Spleen (tissue), 11 donors: Measurements from ENCODE around the gene MCF2L. TPM values are rescaled to one million over a fixed set of nuclear protein-coding genes. Genes with fewer than 3 reads are reported as not detected.

Experiments used
- DNase-seq: peaks from one replicate; pipeline ENCODE4 v3.0.0-alpha.2; 2020
- H3K27ac ChIP-seq, 8 donors: fragments of 200-600 bp; sonication (generic) in 7 of 8; 1 replicate in 4 of 8; 2 replicates in 4 of 8; pipeline versions ENCODE4 v1.5.0 to v1.8.0; 2016 to 2021; ENCODE audit warnings: inconsistent platforms in 4 of 8, mild to moderate bottlenecking in 4 of 8, moderate library complexity in 1 of 8
- H3K27me3 ChIP-seq, 7 donors: fragments of 200-600 bp; sonication (generic) in 6 of 7; replicated peaks in 1 of 7; 1 replicate in 4 of 7; 2 replicates in 3 of 7; pipeline versions ENCODE4 v1.5.0 to v1.8.0; 2016 to 2021; ENCODE audit warnings: inconsistent platforms in 3 of 7, mild to moderate bottlenecking in 1 of 7
- H3K36me3 ChIP-seq, 6 donors: fragments of 200-600 bp; sonication (generic) in 5 of 6; 1 replicate in 4 of 6; 2 replicates in 2 of 6; pipeline versions ENCODE4 v1.5.0 to v1.8.0; 2016 to 2021; ENCODE audit warnings: inconsistent platforms in 2 of 6
- H3K4me1 ChIP-seq, 6 donors: fragments of 200-600 bp; sonication (generic) in 5 of 6; 1 replicate in 3 of 6; 2 replicates in 3 of 6; pipeline versions ENCODE4 v1.5.0 to v1.8.0; 2016 to 2021; ENCODE audit warnings: inconsistent platforms in 3 of 6
- H3K4me3 ChIP-seq, 8 donors: fragments of 200-600 bp; sonication (generic) in 7 of 8; 1 replicate in 4 of 8; 2 replicates in 4 of 8; pipeline versions ENCODE4 v1.5.0 to v1.8.0; 2016 to 2021; ENCODE audit warnings: inconsistent platforms in 4 of 8, mild to moderate bottlenecking in 4 of 8, moderate library complexity in 2 of 8
- H3K9me3 ChIP-seq, 8 donors: fragments of 200-600 bp; sonication (generic) in 7 of 8; 1 replicate in 4 of 8; 2 replicates in 4 of 8; pipeline versions ENCODE4 v1.5.0 to v1.8.0; 2016 to 2021; ENCODE audit warnings: inconsistent platforms in 4 of 8
- CTCF ChIP-seq, 11 experiments: fragments of 200-600 bp in 7 of 11; fragments of 450-650 bp in 4 of 11; sonication (generic) in 4 of 11; IDR thresholded peaks in 8 of 11; conservative IDR thresholded peaks in 3 of 11; 1 replicate in 7 of 11; 2 replicates in 4 of 11; pipeline versions ENCODE4 v1.4.0 to v1.8.0; 2016 to 2021; ENCODE audit warnings: antibody characterized with exemption in 11 of 11, inconsistent platforms in 4 of 11, mild to moderate bottlenecking in 1 of 11
- POLR2A ChIP-seq, 3 donors: fragments of 450-650 bp; IDR thresholded peaks; one replicate each; pipeline ENCODE4 v1.5.1; 2017; ENCODE audit warnings: antibody characterized with exemption in 3 of 3, mild to moderate bottlenecking in 1 of 3
- POLR2AphosphoS5 ChIP-seq, 3 donors: sonication (generic); formaldehyde crosslinking; IDR thresholded peaks; one replicate each; pipeline ENCODE4 v1.5.1; 2017; ENCODE audit warnings: antibody characterized with exemption in 3 of 3
- WGBS, 5 donors: extraction: QIAGEN DNeasy Blood & Tissue Kit in 3 of 5; methylation state at CpG; one replicate each; pipeline versions ENCODE4 v1.1.5 to v1.1.7; 2013 to 2018; 5-methylcytosine and 5-hydroxymethylcytosine counted together
- intact Hi-C: fragments of 100-400 bp; cut with DNase I; formaldehyde crosslinking; loops from one replicate; pipeline ENCODE4 v1.15.0; 2023; ENCODE audit warnings: low total_unique reads
- polyA plus RNA-seq, 3 donors: library from polyadenylated mRNA; stranded (reverse); fragments of 200-250 nt; gene quantifications; one replicate each; pipeline ENCODE4 v1.2.1, GENCODE V29; 2013
- total RNA-seq, 7 donors: library from RNA; depleted of rRNA in 3 of 7; stranded (reverse); fragments of >200 nt in 3 of 7; fragmentation: NEBNext Ultra II Directional in 4 of 7; extraction: Animal tissue kit (Norgen Biotek cat#: 25700) in 4 of 7; gene quantifications; one replicate each; pipeline versions ENCODE4 v1.1.0 to v1.2.1, GENCODE V29; 2016 to 2021
- donor health status: healthy with polysubstance abuse.
- donor health status: DM: no; HTN: no; CAD: no; lungs with moderate emphysema.
- donor health status: DM: no; HTN: no; CAD: no.
- donor health status: Bipolar disorder and iron deficiency.
- donor health status: healthy.
- donor health status: DM: no; HTN: no; CAD: no.
- donor health status: DM: yes; HTN: yes; CAD: no.

The MCF2L gene
- total and polyA plus RNA-seq, 10 donors: 4.3 to 21.4 (median 13.0) TPM

DNA sequence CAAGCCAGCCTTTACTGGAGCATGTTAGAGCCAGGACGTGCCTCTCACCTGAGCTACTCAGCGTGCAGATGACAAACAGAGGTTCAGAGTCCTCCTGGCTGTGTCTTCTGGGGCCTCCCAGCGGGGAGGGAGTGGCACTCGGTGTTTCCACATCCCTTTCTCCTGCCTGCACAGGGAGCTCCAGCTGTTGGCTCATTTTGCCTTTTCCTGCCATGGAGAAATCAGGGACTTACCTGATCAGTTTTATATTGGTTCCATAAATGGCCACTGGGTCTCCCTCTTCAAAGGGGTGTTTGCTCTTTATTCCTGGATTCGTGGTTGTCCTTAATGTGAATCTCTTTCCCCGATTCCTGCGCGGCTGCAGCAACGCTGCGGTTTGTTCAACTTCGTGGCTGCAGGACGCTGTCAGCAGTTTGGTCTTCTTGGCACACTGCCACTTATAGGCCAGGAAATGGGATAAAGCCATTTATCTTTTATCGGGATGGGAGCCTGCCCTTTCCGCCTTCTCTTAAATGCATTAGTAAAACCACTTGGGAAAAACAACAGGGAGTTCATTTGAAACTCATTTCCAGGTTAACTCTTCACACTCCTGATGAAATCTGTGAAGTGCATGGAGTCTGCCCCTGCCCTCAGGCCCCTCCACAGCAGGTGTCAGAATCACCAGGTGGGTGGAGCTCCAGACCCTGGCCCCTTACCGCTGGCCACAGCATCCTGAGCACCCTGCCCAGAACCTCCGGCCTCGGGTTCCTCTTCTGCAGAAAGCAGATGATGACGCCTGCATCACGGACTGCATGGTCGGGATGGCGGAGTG lies 39.8 kb upstream of the MCF2L start:
- Histone ChIP-seq H3K4me1 (peaks cover 6 to 23% (median 14%) of the 10 kb centered on the region in 6 donors), H3K4me3 (peak overlapping the region in 2 of 8 donors; percentile 2 to 9), H3K27ac (no peak overlapping the region), H3K27me3 (peaks cover 0 to 54% (median 14%) of the 10 kb centered on the region in 7 donors), H3K9me3 (peaks cover 0 to 6% (median 0%) of the 10 kb centered on the region in 8 donors), H3K36me3 (no peaks in the 10 kb centered on the region)
- 2 to 10% (median 4%) methylated on average over 19 to 21 of the region's 21 CpGs for WGBS, 5 donors
- no peak for TF ChIP-seq CTCF (IDR thresholded peaks at IDR 0.05 in 8 of 11, conservative IDR thresholded peaks at IDR 0.05 in 3 of 11)
- peak in 2 of 3 donors; percentile 6 to 17 for TF ChIP-seq POLR2AphosphoS5 (IDR thresholded peaks at IDR 0.05)
- intact Hi-C loops: no loop called here
- no peak for DNase-seq

- 11 to 18% (median 13%) methylated on average over 8 of the region's 8 CpGs for WGBS, 5 donors
- peaks cover 0 to 58% (median 14%) of the 10 kb centered on the region in 7 donors for H3K27me3 ChIP-seq
- DNase-seq: no peak
- TF ChIP-seq CTCF (IDR thresholded peaks at IDR 0.05 in 8 of 11, conservative IDR thresholded peaks at IDR 0.05 in 3 of 11) (no peak), POLR2A (IDR thresholded peaks at IDR 0.05) (no peak), POLR2AphosphoS5 (IDR thresholded peaks at IDR 0.05) (no peak)
- H3K9me3 ChIP-seq: peaks cover 0 to 6% (median 0%) of the 10 kb centered on the region in 8 donors
- no peaks in the 10 kb centered on the region for H3K36me3 ChIP-seq
- intact Hi-C loops: no loop called here
- H3K4me3 ChIP-seq: peak overlapping the region in 1 of 8 donors; percentile 9
- H3K4me1 ChIP-seq: peaks cover 6 to 23% (median 14%) of the 10 kb centered on the region in 6 donors
- no peak overlapping the region for H3K27ac ChIP-seq
Measured at GRCh38 chr13:112929783-112930055, 39.3 kb upstream of the MCF2L start.

DNA sequence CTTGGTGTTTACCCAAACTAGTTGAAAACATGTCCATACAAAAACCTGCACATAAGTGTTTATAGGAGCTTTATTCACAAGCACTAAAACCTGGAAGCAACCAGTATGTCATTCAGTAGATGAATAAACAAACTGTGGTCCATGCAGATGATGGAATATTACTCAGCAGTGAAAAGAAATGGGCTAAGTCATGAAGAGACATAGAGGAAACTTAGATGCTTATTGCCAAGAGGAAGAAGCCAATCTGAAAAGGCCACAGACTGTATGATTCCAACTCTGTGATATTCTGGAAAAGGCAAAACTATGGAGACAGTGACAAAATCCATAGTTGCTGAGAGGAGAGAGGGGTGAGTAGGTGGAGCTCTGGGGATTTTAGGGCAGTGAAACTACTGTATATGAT lies 38.8 kb upstream of the MCF2L start:
- peaks cover 0 to 60% (median 14%) of the 10 kb centered on the region in 7 donors for H3K27me3 ChIP-seq
- no peak for TF ChIP-seq POLR2AphosphoS5 (IDR thresholded peaks at IDR 0.05)
- no peak for TF ChIP-seq POLR2A (IDR thresholded peaks at IDR 0.05)
- TF ChIP-seq CTCF (IDR thresholded peaks at IDR 0.05 in 8 of 11, conservative IDR thresholded peaks at IDR 0.05 in 3 of 11): no peak
- peaks cover 0 to 6% (median 0%) of the 10 kb centered on the region in 8 donors for H3K9me3 ChIP-seq
- intact Hi-C loops: no loop called here
- H3K4me3 ChIP-seq: no peak overlapping the region
- no peaks in the 10 kb centered on the region for H3K36me3 ChIP-seq
- peaks cover 6 to 23% (median 14%) of the 10 kb centered on the region in 6 donors for H3K4me1 ChIP-seq
- H3K27ac ChIP-seq: no peak overlapping the region
- no peak for DNase-seq

DNA sequence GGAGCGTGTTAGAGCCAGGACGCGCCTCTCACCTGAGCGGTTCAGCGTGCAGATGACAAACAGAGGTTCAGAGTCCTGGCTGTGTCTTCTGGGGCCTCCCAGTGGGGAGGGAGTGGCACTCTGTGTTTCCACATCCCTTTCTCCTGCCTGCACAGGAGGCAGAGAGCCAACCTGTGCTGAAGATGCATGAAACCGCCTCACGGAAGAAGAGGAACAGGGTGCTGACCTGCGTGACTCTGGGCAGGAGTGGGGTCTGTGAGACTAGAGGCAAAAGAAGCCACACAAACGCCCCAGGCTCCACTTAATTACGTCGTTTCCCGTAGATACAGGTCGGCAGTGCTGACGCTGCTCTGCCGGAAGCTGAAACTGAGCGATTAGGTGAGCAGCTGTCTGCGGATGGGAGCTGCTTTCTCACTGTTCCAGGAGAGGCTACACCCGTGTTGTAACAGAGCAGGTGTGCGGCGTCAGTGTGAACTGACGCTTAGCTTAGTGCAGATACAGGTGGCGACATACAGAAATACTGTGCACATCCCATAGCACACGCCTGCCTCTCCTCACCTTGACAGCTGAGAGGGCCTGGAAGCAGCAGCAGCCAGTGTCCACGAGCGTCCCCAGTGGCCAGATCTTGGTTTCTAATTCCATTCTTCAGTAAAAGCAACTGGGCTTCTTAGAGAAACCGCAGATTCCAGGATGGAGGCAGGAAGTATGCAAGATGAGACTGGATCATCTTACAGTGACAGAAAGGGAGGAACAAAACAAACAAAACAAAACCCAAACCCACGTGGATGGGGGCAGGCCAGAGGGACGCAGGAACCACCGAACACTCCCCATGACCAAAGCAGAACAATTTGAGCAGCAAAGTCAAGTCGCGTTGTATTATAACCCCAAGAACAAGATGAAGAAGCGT lies 37.7 kb upstream of the MCF2L start:
- Histone ChIP-seq H3K4me1 (peaks cover 6 to 23% (median 14%) of the 10 kb centered on the region in 6 donors), H3K9me3 (peaks cover 0 to 6% (median 0%) of the 10 kb centered on the region in 8 donors), H3K27me3 (peaks cover 0 to 67% (median 14%) of the 10 kb centered on the region in 7 donors), H3K4me3 (no peak overlapping the region), H3K36me3 (no peaks in the 10 kb centered on the region), H3K27ac (no peak overlapping the region)
- 72 to 82% (median 75%) methylated on average over 32 of the region's 32 CpGs for WGBS, 5 donors
- no peak for DNase-seq
- TF ChIP-seq POLR2A (IDR thresholded peaks at IDR 0.05): no peak
- peak in 5 of 11 experiments; percentile 14 to 46 (median 28) for TF ChIP-seq CTCF (IDR thresholded peaks at IDR 0.05 in 8 of 11, conservative IDR thresholded peaks at IDR 0.05 in 3 of 11)
- no peak for TF ChIP-seq POLR2AphosphoS5 (IDR thresholded peaks at IDR 0.05)
- intact Hi-C loops: no loop called here
